ENCODE data around the gene BABAM2.

DNA sequence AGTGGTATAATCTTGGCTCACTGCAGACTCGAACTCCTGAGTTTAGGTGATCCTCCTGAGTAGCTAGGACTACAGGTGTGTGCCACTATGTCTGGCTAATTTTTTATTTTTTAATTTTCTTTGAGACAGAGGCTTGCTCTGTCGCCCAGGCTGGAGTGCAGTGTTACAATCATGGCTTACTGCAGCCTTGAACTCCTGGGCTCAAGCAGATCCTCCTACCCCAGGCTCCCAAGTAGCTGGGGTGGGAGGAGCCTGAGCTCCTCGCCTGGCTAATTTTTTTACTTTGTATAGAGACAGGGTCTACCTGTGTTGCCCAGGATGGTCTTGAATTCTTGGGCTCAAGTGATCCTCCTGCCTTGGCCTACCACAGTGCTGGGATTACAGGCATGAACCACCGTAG is 62.5 kb downstream of the BABAM2 start:
- TF ChIP-seq, protein P1, sequence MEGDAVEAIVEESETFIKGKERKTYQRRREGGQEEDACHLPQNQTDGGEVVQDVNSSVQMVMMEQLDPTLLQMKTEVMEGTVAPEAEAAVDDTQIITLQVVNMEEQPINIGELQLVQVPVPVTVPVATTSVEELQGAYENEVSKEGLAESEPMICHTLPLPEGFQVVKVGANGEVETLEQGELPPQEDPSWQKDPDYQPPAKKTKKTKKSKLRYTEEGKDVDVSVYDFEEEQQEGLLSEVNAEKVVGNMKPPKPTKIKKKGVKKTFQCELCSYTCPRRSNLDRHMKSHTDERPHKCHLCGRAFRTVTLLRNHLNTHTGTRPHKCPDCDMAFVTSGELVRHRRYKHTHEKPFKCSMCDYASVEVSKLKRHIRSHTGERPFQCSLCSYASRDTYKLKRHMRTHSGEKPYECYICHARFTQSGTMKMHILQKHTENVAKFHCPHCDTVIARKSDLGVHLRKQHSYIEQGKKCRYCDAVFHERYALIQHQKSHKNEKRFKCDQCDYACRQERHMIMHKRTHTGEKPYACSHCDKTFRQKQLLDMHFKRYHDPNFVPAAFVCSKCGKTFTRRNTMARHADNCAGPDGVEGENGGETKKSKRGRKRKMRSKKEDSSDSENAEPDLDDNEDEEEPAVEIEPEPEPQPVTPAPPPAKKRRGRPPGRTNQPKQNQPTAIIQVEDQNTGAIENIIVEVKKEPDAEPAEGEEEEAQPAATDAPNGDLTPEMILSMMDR (IDR thresholded peaks at IDR 0.05), result no peak
- TF ChIP-seq EP300 (IDR thresholded peaks at IDR 0.05; ENCODE audit: low read depth) (no peak), POLR2A (IDR thresholded peaks at IDR 0.05) (no peak), POLR2AphosphoS5 (IDR thresholded peaks at IDR 0.05) (no peak)

Data from transverse colon (tissue), 4 donors.